ENCODE results near the gene PABPN1L.

PABPN1L gene, protein sequence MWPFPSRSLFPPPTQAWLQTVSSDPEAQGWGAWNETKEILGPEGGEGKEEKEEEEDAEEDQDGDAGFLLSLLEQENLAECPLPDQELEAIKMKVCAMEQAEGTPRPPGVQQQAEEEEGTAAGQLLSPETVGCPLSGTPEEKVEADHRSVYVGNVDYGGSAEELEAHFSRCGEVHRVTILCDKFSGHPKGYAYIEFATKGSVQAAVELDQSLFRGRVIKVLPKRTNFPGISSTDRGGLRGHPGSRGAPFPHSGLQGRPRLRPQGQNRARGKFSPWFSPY

GRCh38 chr16:88866151-88866920, at the start of gene PABPN1L:
Gene PABPN1L, minus strand, starts transcription at chr16:88866660. Its CDS starts 54 bp downstream, at chr16:88866606.
- DNase-seq (ENCODE audit: low read depth in 2 of 2): no peak

- no peak for DNase-seq (ENCODE audit: low read depth in 2 of 2)
Observed at GRCh38 chr16:88915639-88916327, 49.3 kb upstream of the PABPN1L start.

GRCh38 chr16:88914750-88915368, 48.4 kb upstream of the PABPN1L start:
- no peak for DNase-seq (ENCODE audit: low read depth in 2 of 2)

- no peak for DNase-seq (ENCODE audit: low read depth in 2 of 2)
Observed at GRCh38 chr16:88913870-88914269, 47.4 kb upstream of the PABPN1L start.

DNA sequence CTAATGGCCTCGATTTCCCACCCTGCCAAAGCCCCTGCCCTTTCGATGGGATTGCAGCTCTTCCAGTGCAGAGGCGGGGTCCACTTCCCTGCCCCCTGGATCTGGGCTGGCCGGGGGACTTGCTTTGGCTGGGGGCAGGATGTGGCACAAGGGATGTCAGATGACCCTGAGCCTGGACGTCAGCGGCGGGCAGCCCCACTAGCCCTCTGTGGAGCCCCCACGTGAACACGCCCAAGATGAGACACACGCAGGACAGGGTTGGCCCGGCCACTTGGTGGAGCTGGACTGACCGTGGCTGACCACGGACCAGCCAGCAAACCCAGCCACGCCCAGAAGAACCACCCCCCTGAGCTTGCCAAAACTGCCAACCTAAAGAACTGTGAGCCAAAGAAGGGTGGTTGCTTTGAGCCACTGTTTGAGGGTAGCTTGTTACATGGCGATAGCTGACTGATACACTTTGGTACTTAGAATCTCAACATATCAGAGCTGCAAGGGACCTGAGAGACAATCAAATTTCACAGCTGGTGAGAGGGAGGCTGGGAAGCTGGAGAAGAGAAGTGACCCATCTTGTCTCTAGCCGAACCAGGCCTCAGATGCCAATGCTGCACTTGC, 46.6 kb upstream of the PABPN1L start:
- DNase-seq (ENCODE audit: low read depth in 2 of 2): no peak

DNA sequence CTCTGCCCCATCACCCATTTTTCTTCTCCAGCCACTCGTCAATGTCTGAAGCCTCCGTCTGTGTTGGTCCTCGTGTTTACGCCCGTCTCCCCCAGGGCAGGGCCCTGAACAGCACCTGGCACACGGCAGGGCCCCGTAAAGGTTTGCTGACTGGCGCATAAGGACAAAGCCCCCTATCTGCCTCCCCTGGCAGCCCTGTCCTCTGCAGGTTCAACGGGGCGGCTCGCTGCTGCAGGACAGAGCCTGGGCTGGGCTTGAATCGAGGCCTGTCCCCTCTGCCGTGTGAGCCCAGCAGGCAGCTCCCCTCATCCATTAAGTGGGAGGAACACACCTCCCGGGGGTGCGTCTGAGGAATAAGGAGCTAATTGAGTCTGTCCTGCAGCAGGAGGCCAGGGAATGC, 46.1 kb upstream of the PABPN1L start:
- DNase-seq (ENCODE audit: low read depth in 2 of 2): no peak

GRCh38 chr16:88911946-88912310, 45.5 kb upstream of the PABPN1L start:
- DNase-seq (ENCODE audit: low read depth in 2 of 2): no peak

DNA sequence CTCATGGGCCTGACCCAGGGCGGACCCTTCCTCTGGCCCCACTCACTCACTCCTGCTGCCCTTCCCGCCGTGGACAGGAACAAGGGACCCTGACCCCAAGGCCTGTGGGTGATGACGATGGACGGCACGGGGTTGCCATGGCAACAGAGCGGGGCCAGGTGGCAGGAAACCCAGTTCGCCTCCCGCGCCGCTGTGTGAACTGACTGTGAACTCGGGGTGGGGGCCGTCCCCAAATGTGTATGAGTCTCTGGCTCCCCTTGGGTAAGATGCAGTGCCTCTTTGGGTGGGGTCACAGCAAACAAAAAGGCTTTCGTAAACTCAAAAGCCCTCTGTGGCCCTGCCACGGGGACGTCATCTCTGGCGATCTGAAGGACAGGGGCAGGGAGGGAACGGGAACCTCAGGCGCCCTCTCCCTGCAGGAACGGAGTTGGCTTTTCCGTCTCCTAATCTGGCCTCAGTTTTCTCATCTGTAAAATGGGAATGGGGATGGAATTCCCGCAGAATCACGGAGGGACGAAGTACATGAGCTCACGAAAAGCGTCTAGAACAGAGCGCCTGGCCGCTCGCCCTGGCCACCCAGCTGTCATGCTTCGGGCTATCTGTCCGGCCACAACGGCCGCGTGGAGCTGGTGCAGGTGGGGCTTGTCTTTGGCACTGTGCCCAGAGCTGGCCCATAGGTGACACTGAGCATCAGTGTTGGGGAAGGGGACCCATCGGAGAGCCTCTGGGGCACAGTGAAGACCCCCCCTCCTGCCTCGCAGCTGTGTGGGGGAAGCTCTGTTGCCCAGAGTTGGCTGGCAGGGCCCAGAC, 44.9 kb upstream of the PABPN1L start:
- no peak for DNase-seq (ENCODE audit: low read depth in 2 of 2)

GRCh38 chr16:88910284-88911135, 44.0 kb upstream of the PABPN1L start:
- DNase-seq (ENCODE audit: low read depth in 2 of 2): no peak

DNA sequence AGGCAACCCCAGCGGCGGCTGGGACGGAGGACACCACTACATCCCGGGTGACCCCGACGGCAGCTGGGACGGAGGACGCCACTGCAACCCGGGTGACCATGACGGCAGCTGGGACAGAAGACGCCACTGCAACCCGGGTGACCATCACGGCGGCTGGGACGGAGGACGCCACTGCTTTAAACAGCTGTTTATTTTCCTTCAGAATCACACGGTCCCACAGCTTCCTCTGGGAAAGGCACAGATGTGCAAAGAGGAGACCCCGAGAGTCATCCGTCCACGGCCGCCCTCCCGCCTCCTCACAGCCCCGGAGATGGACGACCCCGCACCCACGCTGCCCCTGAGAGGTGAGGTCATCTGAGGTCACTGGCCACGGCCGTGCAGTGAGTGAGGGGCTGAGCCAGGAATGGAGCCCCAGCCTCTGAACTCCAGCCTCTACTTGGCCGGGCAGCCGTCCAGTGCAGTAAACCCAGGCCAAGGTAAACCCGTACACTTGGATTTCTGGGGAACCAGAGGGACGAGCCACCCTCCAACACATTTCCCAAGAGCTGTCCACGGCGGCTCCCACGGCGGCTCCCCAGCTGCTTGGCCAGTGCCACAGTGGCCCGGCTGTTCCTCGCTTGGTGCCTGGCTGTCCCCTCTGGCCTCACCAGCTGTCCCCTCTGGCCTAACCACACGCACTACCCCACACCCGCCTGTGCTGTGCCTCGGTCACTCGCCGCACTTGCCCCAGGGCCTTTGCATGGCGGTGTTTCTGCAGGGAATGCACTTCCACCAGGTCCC, 43.2 kb upstream of the PABPN1L start:
- DNase-seq (ENCODE audit: low read depth in 2 of 2): no peak

DNA sequence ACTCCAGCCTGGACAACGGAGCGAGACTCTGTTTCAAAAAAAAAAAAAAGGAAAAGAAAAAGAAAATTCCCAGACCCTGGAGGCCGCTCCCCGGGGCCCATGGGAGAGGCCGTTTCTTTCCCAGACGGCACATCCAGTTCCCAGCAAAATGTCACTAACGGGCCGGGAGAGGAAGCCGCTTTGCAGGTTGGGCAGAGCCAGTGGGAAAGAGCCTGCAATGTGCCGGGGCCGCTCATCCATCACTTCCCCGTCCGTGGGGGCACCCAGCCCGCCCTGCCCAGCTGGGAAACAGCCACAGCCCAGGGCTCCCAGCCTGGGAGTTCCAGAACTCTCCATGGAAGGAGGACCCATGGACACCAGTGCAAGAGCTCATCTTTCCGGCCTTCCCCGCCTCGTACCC, 41.8 kb upstream of the PABPN1L start:
- no peak for DNase-seq (ENCODE audit: low read depth in 2 of 2)

GRCh38 chr16:88907768-88908167, 41.3 kb upstream of the PABPN1L start:
- DNase-seq (ENCODE audit: low read depth in 2 of 2): no peak

- DNase-seq (ENCODE audit: low read depth in 2 of 2): no peak
Observed at GRCh38 chr16:88906535-88907105, 40.2 kb upstream of the PABPN1L start.

GRCh38 chr16:88906020-88906419, 39.6 kb upstream of the PABPN1L start:
- DNase-seq (ENCODE audit: low read depth in 2 of 2): no peak

- DNase-seq (ENCODE audit: low read depth in 2 of 2): no peak
Observed at GRCh38 chr16:88905563-88905962, 39.1 kb upstream of the PABPN1L start.

DNA sequence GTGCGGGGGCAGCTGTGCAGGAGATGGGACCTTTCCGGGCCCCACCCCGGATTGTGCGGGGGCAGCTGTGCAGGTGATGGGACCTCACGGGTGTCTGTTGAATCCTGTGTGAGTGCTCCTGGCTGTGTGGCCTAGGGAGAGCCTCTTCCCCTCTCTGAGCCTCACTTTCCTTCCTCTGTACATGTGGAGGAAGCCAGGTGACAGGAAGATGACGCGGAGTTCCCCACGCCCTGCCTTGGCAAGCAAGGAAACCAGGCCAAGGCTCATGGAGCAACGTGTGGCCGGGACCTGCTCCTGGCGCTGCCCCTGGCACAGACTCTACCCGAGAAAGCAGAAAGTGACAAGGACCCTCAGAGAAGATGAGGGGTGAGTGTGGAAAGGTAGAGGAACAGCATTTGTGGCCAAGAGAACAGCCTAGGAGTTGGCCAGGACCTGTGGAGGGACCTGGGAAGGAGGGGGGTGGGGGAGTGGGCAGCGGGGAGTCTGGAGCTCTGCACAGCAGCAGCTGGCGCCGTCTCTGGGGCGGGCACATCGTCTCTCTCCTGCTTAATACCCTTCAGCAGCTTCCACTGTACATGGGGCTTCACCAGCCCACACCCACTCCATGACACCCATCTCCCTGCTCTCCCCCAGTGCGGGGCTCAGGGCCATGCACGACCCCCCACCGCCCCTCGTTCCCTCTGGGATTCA, 38.4 kb upstream of the PABPN1L start:
- DNase-seq (ENCODE audit: low read depth in 2 of 2): no peak

DNA sequence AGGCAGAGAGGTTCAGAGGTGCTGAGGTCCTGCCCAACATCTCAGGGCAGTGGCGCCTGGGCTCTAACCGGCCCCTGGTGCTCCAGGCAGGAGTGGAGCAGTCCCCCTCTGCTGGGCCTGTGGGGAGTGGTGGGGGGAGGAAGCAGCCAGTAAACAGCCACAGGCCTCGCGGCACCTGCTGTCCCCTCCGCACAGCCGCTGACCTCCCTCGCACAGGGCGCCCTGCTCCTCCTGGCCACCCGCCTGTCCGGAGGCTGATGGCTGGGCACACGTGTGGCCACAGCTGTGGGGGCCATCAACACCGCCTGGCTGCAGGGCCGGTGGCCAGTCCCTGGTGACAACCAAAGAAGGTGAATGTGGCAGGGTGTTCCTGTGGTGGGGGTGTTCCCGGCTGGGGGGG, 36.8 kb upstream of the PABPN1L start:
- DNase-seq (ENCODE audit: low read depth in 2 of 2): no peak

DNA sequence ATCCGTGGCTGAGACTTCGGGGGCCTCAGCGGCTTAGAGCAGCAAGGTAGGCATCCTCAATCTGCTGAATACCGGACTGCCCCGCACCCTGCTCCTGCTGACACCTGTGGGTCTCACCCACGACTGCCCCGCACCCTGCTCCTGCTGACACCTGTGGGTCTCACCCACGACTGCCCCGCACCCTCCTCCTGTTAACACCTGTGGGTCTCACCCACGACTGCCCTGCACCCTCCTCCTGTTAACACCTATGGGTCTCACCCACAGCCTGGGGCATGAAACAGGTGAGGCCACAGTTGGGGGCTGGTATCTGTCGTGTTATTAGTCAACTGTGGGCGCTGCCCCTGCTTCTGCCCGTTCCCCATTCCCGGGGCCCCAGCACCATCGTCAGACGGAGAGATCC, 36.3 kb upstream of the PABPN1L start:
- DNase-seq (ENCODE audit: low read depth in 2 of 2): no peak

All from activated CD4-positive, alpha-beta T cell treated with anti-CD3 and anti-CD28 coated beads for 24 hours (primary cell).